Epithelial cell of proximal tubule (primary cell): ENCODE data around the gene DCUN1D3. TPM values are rescaled to one million over a fixed set of nuclear protein-coding genes. Genes with fewer than 3 reads are reported as not detected.

Experiments used
- DNase-seq: peaks from one replicate; pipeline ENCODE4 v3.0.0-alpha.2; 2011; ENCODE audit warnings: low read depth
- H3K4me3 ChIP-seq: 2 replicates; pipeline ENCODE4 v1.5.1; 2011; ENCODE audit warnings: low read depth, mild to moderate bottlenecking, low read length
- CTCF ChIP-seq: conservative IDR thresholded peaks from 2 replicates; pipeline ENCODE4 v1.5.1; 2012; ENCODE audit warnings: low read depth, mild to moderate bottlenecking, low read length
- total RNA-seq: library from RNA; depleted of rRNA; stranded (reverse); fragments of >200 nt; gene quantifications from 2 replicates; pipeline ENCODE4 v1.2.3, GENCODE V29; 2015

The DCUN1D3 gene
- total RNA-seq, 1 donor from 2014 or later, result 7.5 TPM

GRCh38 chr16:20889625-20890275 is 10.4 kb downstream of the DCUN1D3 start:
- H3K4me3 ChIP-seq, result no peak overlapping the region
- TF ChIP-seq CTCF, result no peak
- DNase-seq, result no peak

- DNase-seq, result no peak
- no peak overlapping the region for H3K4me3 ChIP-seq
- TF ChIP-seq CTCF, result no peak
Observed at GRCh38 chr16:20887207-20887606, 13.0 kb downstream of the DCUN1D3 start.

GRCh38 chr16:20886320-20886719 is 13.8 kb downstream of the DCUN1D3 start:
- DNase-seq, result no peak
- no peak overlapping the region for H3K4me3 ChIP-seq
- no peak for TF ChIP-seq CTCF

GRCh38 chr16:20884240-20884556 is 16.0 kb downstream of the DCUN1D3 start:
- no peak for DNase-seq
- no peak overlapping the region for H3K4me3 ChIP-seq
- no peak for TF ChIP-seq CTCF

GRCh38 chr16:20883554-20884239 is 16.5 kb downstream of the DCUN1D3 start:
- H3K4me3 ChIP-seq, result no peak overlapping the region
- DNase-seq, result no peak
- TF ChIP-seq CTCF, result no peak

- TF ChIP-seq CTCF, result no peak
- no peak for DNase-seq
- H3K4me3 ChIP-seq, result no peak overlapping the region
Observed at GRCh38 chr16:20881503-20881878, 18.7 kb downstream of the DCUN1D3 start.
